Activated T-helper 2 cell treated with anti-CD3 and anti-CD28 coated beads, Interferon-gamma antibody, Interleukin-2, Interleukin-4, amounts not matched to agents 10 μg/mL and 5 μg/mL and 100 μg/mL, durations not matched to agents 14 hours and 24 hours and 36 hours (primary cell): ENCODE results near the gene HERPUD2. TPM values are rescaled to one million over a fixed set of nuclear protein-coding genes. Genes with fewer than 3 reads are reported as not detected.
A peak's percentile ranks its signal among the peaks of the same experiment; 100 is the strongest.

ENCODE experiments used
- DNase-seq: peaks from one replicate; pipeline ENCODE4 v3.0.0; 2021; ENCODE audit warnings: low spot score
- H3K27ac Mint-ChIP-seq: one replicate; pipeline ENCODE4 v1.8.0; 2021; ENCODE audit warnings: mixed read lengths
- H3K27me3 Mint-ChIP-seq: one replicate; pipeline ENCODE4 v1.8.0; 2021; ENCODE audit warnings: low read depth, mixed read lengths
- H3K36me3 Mint-ChIP-seq: one replicate; pipeline ENCODE4 v1.8.0; 2021; ENCODE audit warnings: low read depth, mixed read lengths
- H3K4me1 Mint-ChIP-seq: one replicate; pipeline ENCODE4 v1.8.0; 2021; ENCODE audit warnings: low read depth, mixed read lengths
- H3K4me3 Mint-ChIP-seq: one replicate; pipeline ENCODE4 v1.8.0; 2021; ENCODE audit warnings: low read depth, mild to moderate bottlenecking, moderate library complexity, mixed read lengths
- H3K9me3 Mint-ChIP-seq: one replicate; pipeline ENCODE4 v1.8.0; 2021; ENCODE audit warnings: mixed read lengths
- intact Hi-C: fragments of 100-400 bp; cut with micrococcal nuclease; formaldehyde crosslinking; loops from one replicate; pipeline ENCODE4 v1.15.1; 2023
- total RNA-seq: library from RNA; stranded (reverse); gene quantifications from 2 replicates; pipeline ENCODE4 v1.2.3, GENCODE V29; 2022

The HERPUD2 gene
- total RNA-seq, 1 donor from 2014 or later, result 24.9 TPM

GRCh38 chr7:35722054-35722849, 27.3 kb upstream of the HERPUD2 start:
- H3K4me1 Mint-ChIP-seq, result peaks cover 49% of the 10 kb centered on the region
- intact Hi-C loops, result loop anchor here (1.0 to 10.0 kb wide), 5 partner anchors 8 to 393 kb away; no protein-coding TSS in a partner anchor
- H3K27ac Mint-ChIP-seq, result peak overlapping the region; percentile 81
- H3K36me3 Mint-ChIP-seq, result no peaks in the 10 kb centered on the region
- peaks cover 8% of the 10 kb centered on the region for H3K9me3 Mint-ChIP-seq
- no peak overlapping the region for H3K4me3 Mint-ChIP-seq
- DNase-seq, result no peak
- no peaks in the 10 kb centered on the region for H3K27me3 Mint-ChIP-seq

- Mint-ChIP-seq H3K9me3 (peaks cover 8% of the 10 kb centered on the region), H3K4me1 (peaks cover 45% of the 10 kb centered on the region), H3K27me3 (no peaks in the 10 kb centered on the region), H3K4me3 (no peak overlapping the region), H3K36me3 (no peaks in the 10 kb centered on the region), H3K27ac (no peak overlapping the region)
- intact Hi-C loops, result loop anchor here (10.0 kb wide), 1 partner anchor 394 kb away; no protein-coding TSS in a partner anchor
- DNase-seq, result no peak
Measured at GRCh38 chr7:35721288-35721687, 26.4 kb upstream of the HERPUD2 start.

- Mint-ChIP-seq H3K4me1 (peaks cover 46% of the 10 kb centered on the region), H3K36me3 (no peaks in the 10 kb centered on the region), H3K27ac (no peak overlapping the region), H3K27me3 (no peaks in the 10 kb centered on the region), H3K9me3 (peaks cover 8% of the 10 kb centered on the region), H3K4me3 (no peak overlapping the region)
- DNase-seq, result no peak
- intact Hi-C loops, result loop anchor here (10.0 kb wide), 1 partner anchor 394 kb away; no protein-coding TSS in a partner anchor
Measured at GRCh38 chr7:35720849-35721248, 25.9 kb upstream of the HERPUD2 start.

GRCh38 chr7:35720032-35720431, 25.1 kb upstream of the HERPUD2 start:
- peaks cover 44% of the 10 kb centered on the region for H3K4me1 Mint-ChIP-seq
- no peaks in the 10 kb centered on the region for H3K27me3 Mint-ChIP-seq
- no peak for DNase-seq
- H3K9me3 Mint-ChIP-seq, result peaks cover 8% of the 10 kb centered on the region
- H3K36me3 Mint-ChIP-seq, result no peaks in the 10 kb centered on the region
- H3K4me3 Mint-ChIP-seq, result no peak overlapping the region
- intact Hi-C loops, result loop anchor here (10.0 kb wide), 1 partner anchor 395 kb away; no protein-coding TSS in a partner anchor
- H3K27ac Mint-ChIP-seq, result no peak overlapping the region

- peaks cover 7% of the 10 kb centered on the region for H3K9me3 Mint-ChIP-seq
- H3K4me1 Mint-ChIP-seq, result peaks cover 27% of the 10 kb centered on the region
- H3K4me3 Mint-ChIP-seq, result no peak overlapping the region
- H3K36me3 Mint-ChIP-seq, result no peaks in the 10 kb centered on the region
- intact Hi-C loops, result no loop called here
- H3K27ac Mint-ChIP-seq, result no peak overlapping the region
- DNase-seq, result no peak
- H3K27me3 Mint-ChIP-seq, result no peaks in the 10 kb centered on the region
Measured at GRCh38 chr7:35718047-35718446, 23.1 kb upstream of the HERPUD2 start.

GRCh38 chr7:35717516-35717915, 22.6 kb upstream of the HERPUD2 start:
- H3K4me1 Mint-ChIP-seq, result peaks cover 21% of the 10 kb centered on the region
- H3K36me3 Mint-ChIP-seq, result no peaks in the 10 kb centered on the region
- H3K27ac Mint-ChIP-seq, result no peak overlapping the region
- no peak overlapping the region for H3K4me3 Mint-ChIP-seq
- DNase-seq, result no peak
- H3K9me3 Mint-ChIP-seq, result peaks cover 2% of the 10 kb centered on the region
- intact Hi-C loops, result no loop called here
- no peaks in the 10 kb centered on the region for H3K27me3 Mint-ChIP-seq

- peaks cover 19% of the 10 kb centered on the region for H3K4me1 Mint-ChIP-seq
- intact Hi-C loops, result no loop called here
- no peaks in the 10 kb centered on the region for H3K27me3 Mint-ChIP-seq
- no peaks in the 10 kb centered on the region for H3K9me3 Mint-ChIP-seq
- H3K4me3 Mint-ChIP-seq, result no peak overlapping the region
- H3K27ac Mint-ChIP-seq, result no peak overlapping the region
- DNase-seq, result no peak
- H3K36me3 Mint-ChIP-seq, result no peaks in the 10 kb centered on the region
Measured at GRCh38 chr7:35717013-35717412, 22.1 kb upstream of the HERPUD2 start.

GRCh38 chr7:35716038-35716803, 21.3 kb upstream of the HERPUD2 start:
- Mint-ChIP-seq H3K36me3 (no peaks in the 10 kb centered on the region), H3K27me3 (no peaks in the 10 kb centered on the region), H3K4me3 (no peak overlapping the region), H3K27ac (no peak overlapping the region), H3K4me1 (peaks cover 14% of the 10 kb centered on the region), H3K9me3 (no peaks in the 10 kb centered on the region)
- no peak for DNase-seq
- intact Hi-C loops, result no loop called here

- Mint-ChIP-seq H3K9me3 (no peaks in the 10 kb centered on the region), H3K27ac (no peak overlapping the region), H3K27me3 (no peaks in the 10 kb centered on the region), H3K36me3 (no peaks in the 10 kb centered on the region), H3K4me3 (no peak overlapping the region), H3K4me1 (peaks cover 11% of the 10 kb centered on the region)
- intact Hi-C loops, result no loop called here
- no peak for DNase-seq
Measured at GRCh38 chr7:35714862-35715261, 19.9 kb upstream of the HERPUD2 start.

GRCh38 chr7:35714407-35714806, 19.5 kb upstream of the HERPUD2 start:
- H3K36me3 Mint-ChIP-seq, result no peaks in the 10 kb centered on the region
- no peaks in the 10 kb centered on the region for H3K9me3 Mint-ChIP-seq
- no peak for DNase-seq
- intact Hi-C loops, result no loop called here
- H3K27me3 Mint-ChIP-seq, result no peaks in the 10 kb centered on the region
- peaks cover 16% of the 10 kb centered on the region for H3K4me1 Mint-ChIP-seq
- no peak overlapping the region for H3K4me3 Mint-ChIP-seq
- H3K27ac Mint-ChIP-seq, result no peak overlapping the region

- Mint-ChIP-seq H3K27me3 (no peaks in the 10 kb centered on the region), H3K36me3 (no peaks in the 10 kb centered on the region), H3K9me3 (no peaks in the 10 kb centered on the region), H3K4me1 (peaks cover 18% of the 10 kb centered on the region), H3K27ac (no peak overlapping the region), H3K4me3 (no peak overlapping the region)
- no peak for DNase-seq
- intact Hi-C loops, result no loop called here
Measured at GRCh38 chr7:35712563-35713226, 17.8 kb upstream of the HERPUD2 start.

GRCh38 chr7:35707422-35707821, 12.5 kb upstream of the HERPUD2 start:
- Mint-ChIP-seq H3K4me3 (no peak overlapping the region), H3K27me3 (no peaks in the 10 kb centered on the region), H3K27ac (no peak overlapping the region), H3K36me3 (no peaks in the 10 kb centered on the region), H3K9me3 (no peaks in the 10 kb centered on the region), H3K4me1 (peaks cover 21% of the 10 kb centered on the region)
- DNase-seq, result no peak
- intact Hi-C loops, result no loop called here
